RWPE1 (cell line): ENCODE measurements around the gene UQCRHL.

Source experiments
- CTCF ChIA-PET: fragments of 350-600 bp; sonication (Branson Sonifier 250); formaldehyde crosslinking; extraction: SDS; loops from one replicate; lab custom pipeline; 2021; lab: Yijun Ruan, JAX
- POLR2A ChIA-PET: fragments of 400-600 bp; formaldehyde crosslinking; extraction: SDS; loops from one replicate; lab custom pipeline; 2020; ENCODE audit warnings: antibody characterized with exemption; ENCODE audit not compliant: low non-redundant PET; lab: Yijun Ruan, JAX
- DNase-seq: peaks from one replicate; pipeline ENCODE4 v3.0.0; 2012; ENCODE audit warnings: low spot score
- H3K27ac ChIP-seq: fragments of 450-650 bp; 2 replicates; pipeline ENCODE4 v1.5.1; 2017
- TF ChIP-seq, protein P1 (sequence below): fragments of 450-650 bp; conservative IDR thresholded peaks from 2 replicates; pipeline ENCODE4 v1.5.1; 2017; ENCODE audit warnings: low read depth, mild to moderate bottlenecking

UQCRHL gene

DNA sequence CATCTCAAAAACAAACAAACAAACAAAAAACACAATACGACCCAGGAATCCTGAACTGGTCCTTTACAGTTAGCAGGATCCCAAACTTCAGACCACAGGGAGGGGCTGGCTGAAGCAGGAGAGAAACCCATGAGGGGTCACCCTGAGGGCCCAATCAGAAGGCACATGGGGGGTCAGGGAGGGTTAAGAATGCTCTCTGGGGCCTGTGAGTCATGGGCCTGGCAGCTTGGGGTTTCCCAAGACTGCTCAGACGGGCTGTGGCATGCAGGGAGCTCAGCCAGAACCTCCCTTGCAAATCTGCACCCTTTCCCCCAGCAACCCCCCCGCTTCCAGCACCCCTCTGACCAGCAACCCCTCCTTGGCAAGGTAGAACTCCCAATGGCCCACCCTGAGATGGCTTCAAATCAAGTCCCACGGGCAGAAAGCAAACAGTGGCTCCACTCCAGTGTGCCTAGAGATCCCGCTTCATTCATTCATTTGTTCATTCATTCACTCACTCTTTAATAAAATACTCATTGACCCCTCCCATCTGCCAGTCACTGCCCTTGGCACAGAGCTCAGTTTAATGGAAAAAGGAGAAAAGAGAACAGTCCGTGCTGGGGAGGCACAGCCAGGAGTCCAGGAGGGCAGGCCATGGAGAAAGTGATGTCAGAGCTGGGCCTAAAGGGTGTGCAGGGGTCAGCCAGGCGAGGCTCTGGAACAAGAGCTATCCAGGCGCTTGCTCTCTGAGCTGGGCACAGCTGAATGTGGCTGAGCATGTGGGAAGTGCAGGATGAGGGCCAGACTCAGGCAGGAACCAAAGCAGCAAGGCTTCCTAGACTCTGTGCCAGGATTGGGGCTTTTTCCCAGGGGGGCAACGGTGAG lies 8.2 kb downstream of the UQCRHL start:
- POLR2A ChIA-PET = no interaction called here
- TF ChIP-seq, protein P1, sequence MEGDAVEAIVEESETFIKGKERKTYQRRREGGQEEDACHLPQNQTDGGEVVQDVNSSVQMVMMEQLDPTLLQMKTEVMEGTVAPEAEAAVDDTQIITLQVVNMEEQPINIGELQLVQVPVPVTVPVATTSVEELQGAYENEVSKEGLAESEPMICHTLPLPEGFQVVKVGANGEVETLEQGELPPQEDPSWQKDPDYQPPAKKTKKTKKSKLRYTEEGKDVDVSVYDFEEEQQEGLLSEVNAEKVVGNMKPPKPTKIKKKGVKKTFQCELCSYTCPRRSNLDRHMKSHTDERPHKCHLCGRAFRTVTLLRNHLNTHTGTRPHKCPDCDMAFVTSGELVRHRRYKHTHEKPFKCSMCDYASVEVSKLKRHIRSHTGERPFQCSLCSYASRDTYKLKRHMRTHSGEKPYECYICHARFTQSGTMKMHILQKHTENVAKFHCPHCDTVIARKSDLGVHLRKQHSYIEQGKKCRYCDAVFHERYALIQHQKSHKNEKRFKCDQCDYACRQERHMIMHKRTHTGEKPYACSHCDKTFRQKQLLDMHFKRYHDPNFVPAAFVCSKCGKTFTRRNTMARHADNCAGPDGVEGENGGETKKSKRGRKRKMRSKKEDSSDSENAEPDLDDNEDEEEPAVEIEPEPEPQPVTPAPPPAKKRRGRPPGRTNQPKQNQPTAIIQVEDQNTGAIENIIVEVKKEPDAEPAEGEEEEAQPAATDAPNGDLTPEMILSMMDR = no peak
- CTCF ChIA-PET = interaction anchor here (0.6 to 0.7 kb wide), 3 partner anchors 117 to 1131 kb away, joined by 3 to 7 read pairs (median 3); no protein-coding TSS in a partner anchor
- peak; percentile 98 for DNase-seq
- H3K27ac ChIP-seq = peak overlapping the region; percentile 99

DNA sequence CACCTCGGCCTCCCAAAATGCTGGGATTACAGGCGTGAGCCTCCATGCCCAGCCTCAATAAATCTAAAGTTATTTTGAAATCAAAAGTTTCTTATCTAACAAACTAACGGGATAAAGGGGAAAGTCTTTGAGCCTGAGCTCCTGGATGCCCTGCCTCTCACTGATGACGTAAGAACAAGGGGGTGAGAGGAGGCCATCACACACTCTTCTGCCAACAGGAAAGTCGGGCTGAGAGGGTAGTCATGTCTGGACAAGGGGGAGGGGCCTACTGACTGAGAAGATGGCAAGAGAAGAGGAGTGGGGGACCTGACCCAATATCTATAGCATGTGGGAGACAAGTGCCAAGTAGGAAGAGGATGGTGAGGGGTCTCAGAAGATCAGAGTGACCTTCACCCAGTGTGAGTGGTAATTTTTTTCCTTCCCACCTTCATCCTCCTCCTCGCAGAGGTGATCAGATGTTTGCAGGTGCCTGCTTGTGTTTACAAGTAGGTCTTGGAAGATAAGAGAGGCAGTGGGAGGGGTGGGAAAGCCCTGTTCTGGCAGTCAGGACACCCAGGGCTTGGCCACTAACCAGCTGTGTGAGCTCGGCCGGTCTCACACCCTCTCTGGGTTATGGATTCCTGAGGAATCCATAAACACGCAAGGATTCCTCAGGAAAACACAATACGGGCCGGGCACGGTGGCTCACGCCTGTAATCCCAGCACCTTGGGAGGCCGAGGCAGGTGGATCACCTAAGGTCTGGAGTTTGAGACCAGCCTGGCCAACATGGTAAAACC lies 9.6 kb downstream of the UQCRHL start:
- TF ChIP-seq, protein P1 = no peak
- ChIA-PET CTCF (interaction anchor here (0.7 kb wide), 1 partner anchor 105 kb away, joined by 3 read pairs; no protein-coding TSS in a partner anchor), POLR2A (interaction anchor here (1.1 kb wide), 1 partner anchor 37 kb away, joined by 4 read pairs; no protein-coding TSS in a partner anchor)
- peak overlapping the region; percentile 99 for H3K27ac ChIP-seq
- peak; percentile 50 for DNase-seq

DNA sequence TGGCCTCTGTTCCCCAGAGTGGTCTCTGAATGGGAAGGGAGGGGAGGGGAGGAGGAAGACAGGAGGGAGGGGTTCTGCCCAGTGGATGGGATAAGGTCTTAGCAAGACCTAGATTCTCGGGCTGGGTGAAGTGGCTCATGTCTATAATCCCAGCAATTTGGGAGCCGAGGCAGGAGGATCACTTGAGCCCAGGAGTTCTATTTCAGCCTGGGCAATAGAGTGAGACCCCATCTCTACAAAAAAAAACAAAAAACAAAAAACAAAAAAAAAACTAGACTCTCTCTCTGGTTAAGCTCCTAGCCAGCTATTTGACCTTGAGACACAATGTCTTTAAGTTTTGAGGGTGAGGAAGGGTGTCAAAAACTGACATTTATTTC lies 11.4 kb downstream of the UQCRHL start:
- H3K27ac ChIP-seq = peak overlapping the region; percentile 99
- CTCF ChIA-PET = no interaction called here
- TF ChIP-seq, protein P1 = no peak
- no peak for DNase-seq
- POLR2A ChIA-PET = interaction anchor here (0.7 kb wide), 1 partner anchor 37 kb away, joined by 3 read pairs; no protein-coding TSS in a partner anchor

DNA sequence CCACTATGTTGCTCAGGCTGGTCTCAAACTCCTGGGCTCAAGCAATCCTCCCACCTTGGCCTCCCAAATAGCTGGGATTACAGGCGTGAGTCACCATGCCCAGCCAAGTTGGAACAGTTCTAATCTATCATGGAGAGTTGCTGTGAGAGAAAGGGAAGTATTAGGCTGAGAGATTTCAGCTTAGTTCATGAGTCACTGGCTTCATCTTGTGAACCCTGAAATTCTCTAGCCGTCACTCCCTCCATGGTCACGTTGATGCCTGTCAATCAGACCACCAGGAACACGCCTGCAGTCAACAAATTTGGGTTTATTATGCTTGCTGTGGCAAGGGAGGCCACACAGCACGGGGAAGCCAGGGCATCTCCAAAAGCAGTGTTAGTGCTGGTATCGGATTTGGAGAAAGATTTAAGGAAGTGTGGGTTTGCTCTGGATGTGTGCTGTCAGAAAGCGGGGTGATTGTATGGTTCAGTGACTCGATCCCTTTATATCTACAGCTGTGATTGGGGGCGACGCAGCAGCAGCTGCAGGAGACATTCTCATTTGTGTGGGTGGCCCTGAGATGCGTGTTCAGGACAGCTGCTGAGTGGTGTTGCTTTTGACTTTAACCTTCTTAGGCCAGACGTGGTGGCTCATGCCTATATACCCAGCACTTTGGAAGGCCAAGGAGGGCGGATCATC lies 18.7 kb downstream of the UQCRHL start:
- TF ChIP-seq, protein P1 = no peak
- peak overlapping the region; percentile 98 for H3K27ac ChIP-seq
- ChIA-PET CTCF (interaction anchor here (0.7 to 0.9 kb wide), 2 partner anchors 14 to 135 kb away, joined by 3 to 4 read pairs; no protein-coding TSS in a partner anchor), POLR2A (interaction anchor here (0.6 kb wide), 3 partner anchors 27 to 187 kb away, joined by 4 to 8 read pairs (median 5); no protein-coding TSS in a partner anchor)
- peak; percentile 46 for DNase-seq

DNA sequence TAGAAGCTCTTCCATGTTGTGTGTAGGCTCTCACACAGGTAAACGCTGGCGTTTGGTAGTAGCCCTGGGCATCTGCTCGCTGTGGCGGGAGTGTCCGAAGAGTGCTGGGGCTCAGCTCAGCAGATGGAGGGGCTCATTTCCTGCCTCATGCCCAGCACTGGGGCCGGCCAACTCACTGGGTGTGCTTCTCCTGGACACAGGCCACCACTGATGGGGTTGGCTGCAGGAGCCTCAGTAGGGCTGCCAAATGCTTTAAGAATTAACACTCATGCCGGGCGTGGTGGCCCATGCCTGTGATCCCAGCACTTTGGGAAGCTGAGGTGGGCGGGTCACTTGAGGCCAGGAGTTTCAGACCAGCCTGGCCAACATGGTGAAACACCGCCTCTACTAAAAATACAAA lies 20.9 kb downstream of the UQCRHL start:
- ChIA-PET CTCF (interaction anchor here (0.6 kb wide), 1 partner anchor 189 kb away, joined by 7 read pairs; the partner anchor contains the start of gene ZBTB17), POLR2A (interaction anchor here (0.5 to 0.6 kb wide), 4 partner anchors 27 to 51 kb away, joined by 3 to 9 read pairs (median 3); no protein-coding TSS in a partner anchor)
- peak overlapping the region; percentile 98 for H3K27ac ChIP-seq
- TF ChIP-seq, protein P1 = no peak
- DNase-seq = no peak
